Gastroesophageal sphincter (tissue), 3 donors: ENCODE data around the gene SYTL2.

ENCODE experiments used
- EP300 ChIP-seq: sonication (generic); formaldehyde crosslinking; IDR thresholded peaks from one replicate; pipeline ENCODE4 v1.6.1; 2017; ENCODE audit warnings: antibody characterized with exemption, mild to moderate bottlenecking
- POLR2A ChIP-seq, 2 donors: fragments of 450-650 bp; IDR thresholded peaks; one replicate each; pipeline ENCODE4 v1.6.1; 2017; ENCODE audit warnings: antibody characterized with exemption in 2 of 2, mild to moderate bottlenecking in 2 of 2, moderate library complexity in 1 of 2
- TF ChIP-seq, protein P1 (sequence below), 4 experiments: fragments of 200-600 bp in 2 of 4; fragments of 450-650 bp in 2 of 4; sonication (generic) in 1 of 4; IDR thresholded peaks; one replicate each; pipeline ENCODE4 v1.5.1; 2017 to 2019; ENCODE audit warnings: antibody characterized with exemption in 4 of 4, mild to moderate bottlenecking in 2 of 4, moderate library complexity in 2 of 4

DNA sequence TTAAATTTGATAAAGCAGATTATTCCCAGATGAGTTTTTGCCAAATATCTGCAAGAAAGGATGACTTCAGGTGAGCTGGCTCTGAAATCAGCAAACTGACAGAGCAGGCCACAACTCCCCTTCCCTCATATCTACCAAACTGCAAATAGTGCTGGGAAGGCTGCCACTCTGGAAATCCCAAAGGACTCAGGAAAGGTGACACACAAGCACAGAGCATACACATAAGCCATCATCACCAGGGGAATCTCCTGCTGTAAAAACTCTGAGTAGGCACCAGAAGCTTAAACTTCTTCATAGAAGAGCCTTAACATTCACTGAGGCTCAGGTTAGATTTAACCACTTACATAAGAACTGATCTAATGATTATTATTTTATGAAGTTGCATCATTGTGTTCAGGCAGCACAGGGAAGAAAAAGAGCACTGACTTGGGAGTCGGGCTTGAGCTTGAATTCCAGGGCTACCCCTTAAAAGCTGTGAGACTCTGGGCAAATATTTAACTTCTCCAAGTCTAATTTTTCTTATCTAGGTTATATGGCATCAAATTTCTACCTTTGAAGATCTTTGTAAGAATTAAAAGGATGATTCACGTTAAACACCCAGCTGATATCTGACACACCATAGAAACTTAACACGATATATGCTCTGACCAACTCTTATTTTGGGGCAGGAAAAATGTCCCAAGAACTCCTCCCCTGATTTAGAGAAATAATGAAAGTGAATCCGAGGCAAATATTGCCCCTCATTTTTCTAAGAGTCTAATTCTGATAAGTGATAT, 15.0 kb downstream of the SYTL2 start:
- no peak for TF ChIP-seq EP300
- TF ChIP-seq POLR2A (IDR thresholded peaks at IDR 0.05) = no peak
- TF ChIP-seq, protein P1, sequence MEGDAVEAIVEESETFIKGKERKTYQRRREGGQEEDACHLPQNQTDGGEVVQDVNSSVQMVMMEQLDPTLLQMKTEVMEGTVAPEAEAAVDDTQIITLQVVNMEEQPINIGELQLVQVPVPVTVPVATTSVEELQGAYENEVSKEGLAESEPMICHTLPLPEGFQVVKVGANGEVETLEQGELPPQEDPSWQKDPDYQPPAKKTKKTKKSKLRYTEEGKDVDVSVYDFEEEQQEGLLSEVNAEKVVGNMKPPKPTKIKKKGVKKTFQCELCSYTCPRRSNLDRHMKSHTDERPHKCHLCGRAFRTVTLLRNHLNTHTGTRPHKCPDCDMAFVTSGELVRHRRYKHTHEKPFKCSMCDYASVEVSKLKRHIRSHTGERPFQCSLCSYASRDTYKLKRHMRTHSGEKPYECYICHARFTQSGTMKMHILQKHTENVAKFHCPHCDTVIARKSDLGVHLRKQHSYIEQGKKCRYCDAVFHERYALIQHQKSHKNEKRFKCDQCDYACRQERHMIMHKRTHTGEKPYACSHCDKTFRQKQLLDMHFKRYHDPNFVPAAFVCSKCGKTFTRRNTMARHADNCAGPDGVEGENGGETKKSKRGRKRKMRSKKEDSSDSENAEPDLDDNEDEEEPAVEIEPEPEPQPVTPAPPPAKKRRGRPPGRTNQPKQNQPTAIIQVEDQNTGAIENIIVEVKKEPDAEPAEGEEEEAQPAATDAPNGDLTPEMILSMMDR (IDR thresholded peaks at IDR 0.05) = no peak
